Activated T-cell treated with anti-CD3 and anti-CD28 coated beads, Interleukin-2, amount 50 U/mL, for 1 hour (primary cell): ENCODE data around the gene LRRC46.

Experiments used
- DNase-seq: peaks from one replicate; pipeline ENCODE4 v3.0.0-alpha.2; 2020

LRRC46 gene

DNA sequence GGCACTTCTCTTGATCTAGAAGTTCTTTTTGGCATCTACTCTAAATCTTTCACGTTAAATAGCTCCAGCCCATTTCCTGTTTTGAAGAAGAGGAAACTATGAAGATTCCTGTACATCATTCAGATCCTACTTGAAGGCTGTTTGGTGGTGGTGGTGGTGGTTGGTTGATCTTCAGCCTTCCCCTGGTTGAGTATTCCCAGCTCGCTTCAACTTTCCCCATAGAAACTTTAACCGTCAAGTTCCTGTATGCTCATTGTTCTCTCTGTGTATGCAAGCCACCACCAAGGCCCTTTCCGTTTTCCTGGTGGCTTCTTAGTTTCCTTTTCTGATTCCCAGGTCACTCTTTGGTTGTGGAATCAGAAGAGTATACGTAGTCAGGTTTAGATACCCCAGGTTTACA lies 3.3 kb downstream of the LRRC46 start:
- DNase-seq = no peak

GRCh38 chr17:47836601-47837000 lies 5.1 kb downstream of the LRRC46 start:
- DNase-seq = no peak

- no peak for DNase-seq
These were observed 6.0 kb downstream of the LRRC46 start for GRCh38 chr17:47837401-47838039.

DNA sequence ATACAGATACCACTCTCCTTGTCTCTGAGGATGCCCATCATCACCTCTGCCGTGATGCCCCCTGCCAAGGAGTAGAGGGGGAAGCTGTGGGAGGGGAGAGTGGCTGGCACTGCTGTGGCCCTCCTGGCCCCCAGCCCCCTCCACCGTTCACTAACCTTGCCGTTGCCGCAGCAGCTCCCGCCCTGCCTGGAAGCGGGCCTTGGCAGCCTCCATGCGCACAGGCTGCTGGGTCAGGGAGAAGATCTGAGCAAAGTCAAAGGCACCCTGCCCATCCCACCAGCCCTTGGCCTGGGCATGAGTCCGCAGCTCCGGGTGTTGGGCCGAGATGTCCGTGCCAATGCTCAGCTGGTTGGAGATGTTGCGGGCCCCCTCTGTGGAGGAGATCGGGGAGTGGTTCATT lies 7.2 kb downstream of the LRRC46 start:
- DNase-seq = no peak

DNA sequence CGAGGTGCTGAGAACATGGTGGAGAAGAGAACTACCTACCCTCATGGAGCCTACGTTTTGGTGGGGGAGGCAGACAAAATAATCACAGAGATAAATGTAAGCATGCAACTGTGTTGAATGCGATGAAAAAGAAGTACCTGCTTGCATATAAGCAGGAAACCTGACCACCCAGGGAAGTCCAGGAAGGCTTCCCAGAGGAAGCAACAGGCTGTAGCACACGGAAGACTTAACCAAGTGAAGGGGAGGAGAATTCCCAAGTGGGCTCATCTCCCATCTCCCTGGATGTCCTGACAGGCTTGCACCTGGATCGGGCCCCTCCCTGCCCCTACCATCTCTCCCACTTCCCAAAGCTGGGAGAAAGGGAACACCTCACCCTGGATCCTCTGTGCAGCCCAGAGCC lies 7.6 kb downstream of the LRRC46 start:
- DNase-seq = no peak

DNA sequence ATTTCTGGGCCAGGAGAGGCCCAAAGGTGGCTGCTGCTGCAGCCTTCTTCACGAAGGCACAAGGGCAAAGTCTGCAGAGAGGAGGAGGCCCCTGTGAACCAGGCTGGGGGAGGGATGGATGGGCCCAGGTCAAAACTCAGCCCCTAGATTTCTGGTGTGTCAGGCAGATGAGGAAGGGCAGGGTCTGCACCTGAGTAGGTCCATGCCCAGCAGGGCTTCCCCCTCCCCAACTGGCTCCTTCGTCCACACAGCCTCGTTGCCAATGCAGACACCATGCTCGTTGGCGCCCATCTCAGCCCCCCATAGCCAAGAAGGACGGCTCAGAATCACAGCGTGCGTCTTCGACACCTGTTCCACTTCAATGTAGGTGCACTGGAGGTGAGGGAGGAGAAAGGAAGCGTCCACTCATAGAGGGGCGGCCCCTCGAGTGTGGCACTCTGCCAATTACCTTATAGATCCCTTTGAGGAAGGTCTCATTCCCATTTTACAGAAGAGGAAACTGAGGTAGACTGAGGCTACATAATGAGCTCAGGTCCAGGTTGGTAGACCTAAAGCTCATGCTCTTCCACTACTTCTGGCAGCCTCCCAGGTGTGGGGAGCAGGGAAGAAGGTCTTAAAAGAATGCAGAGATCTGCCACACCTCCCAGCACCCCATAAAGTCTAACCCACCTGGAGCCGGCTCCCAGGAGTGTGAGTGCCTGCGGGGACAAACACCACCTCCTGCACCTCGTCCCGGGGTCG lies 8.7 kb downstream of the LRRC46 start:
- no peak for DNase-seq

DNA sequence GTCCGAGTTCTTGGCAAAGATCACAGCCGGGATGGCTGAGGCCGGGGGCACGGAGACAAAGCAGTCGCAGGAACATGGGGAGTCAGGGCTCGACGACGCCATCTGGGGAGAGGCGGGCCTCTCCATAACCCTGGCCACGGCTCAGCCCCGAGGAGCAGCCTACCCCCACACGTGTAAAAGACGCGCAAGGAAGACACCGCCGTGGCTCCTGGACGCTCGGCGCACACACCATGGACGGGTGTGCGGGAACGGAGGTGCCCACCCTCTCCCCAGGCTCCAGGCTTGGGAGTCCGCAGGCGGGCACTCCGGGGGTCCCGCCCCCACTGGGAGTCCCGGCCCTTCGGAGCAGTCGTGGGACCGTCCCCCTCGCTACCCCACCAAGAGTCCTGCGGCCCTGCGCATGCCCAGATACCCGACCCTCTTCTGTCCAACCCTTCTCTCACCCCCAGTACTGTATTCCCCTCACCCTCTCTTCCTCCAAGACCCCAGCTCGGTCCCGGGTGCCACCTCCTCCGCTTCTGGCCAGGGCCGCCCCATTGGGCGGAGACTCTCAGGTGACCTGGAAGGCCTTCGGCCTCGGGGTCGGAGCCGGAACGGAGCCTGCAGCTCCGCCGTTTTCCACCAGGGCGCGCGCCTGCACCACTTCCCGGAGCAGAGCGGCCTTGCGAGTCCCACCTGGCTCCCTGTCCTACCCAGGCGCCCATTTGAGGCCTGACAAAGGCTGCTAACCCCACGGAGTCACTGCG lies 9.4 kb downstream of the LRRC46 start, which contains the start of gene SCRN2:
Gene SCRN2 (minus strand): TSS at position 532 of the 746 bp plus-strand sequence. CDS start 430 bp downstream, at position 102.
- DNase-seq = peak; percentile 91

DNA sequence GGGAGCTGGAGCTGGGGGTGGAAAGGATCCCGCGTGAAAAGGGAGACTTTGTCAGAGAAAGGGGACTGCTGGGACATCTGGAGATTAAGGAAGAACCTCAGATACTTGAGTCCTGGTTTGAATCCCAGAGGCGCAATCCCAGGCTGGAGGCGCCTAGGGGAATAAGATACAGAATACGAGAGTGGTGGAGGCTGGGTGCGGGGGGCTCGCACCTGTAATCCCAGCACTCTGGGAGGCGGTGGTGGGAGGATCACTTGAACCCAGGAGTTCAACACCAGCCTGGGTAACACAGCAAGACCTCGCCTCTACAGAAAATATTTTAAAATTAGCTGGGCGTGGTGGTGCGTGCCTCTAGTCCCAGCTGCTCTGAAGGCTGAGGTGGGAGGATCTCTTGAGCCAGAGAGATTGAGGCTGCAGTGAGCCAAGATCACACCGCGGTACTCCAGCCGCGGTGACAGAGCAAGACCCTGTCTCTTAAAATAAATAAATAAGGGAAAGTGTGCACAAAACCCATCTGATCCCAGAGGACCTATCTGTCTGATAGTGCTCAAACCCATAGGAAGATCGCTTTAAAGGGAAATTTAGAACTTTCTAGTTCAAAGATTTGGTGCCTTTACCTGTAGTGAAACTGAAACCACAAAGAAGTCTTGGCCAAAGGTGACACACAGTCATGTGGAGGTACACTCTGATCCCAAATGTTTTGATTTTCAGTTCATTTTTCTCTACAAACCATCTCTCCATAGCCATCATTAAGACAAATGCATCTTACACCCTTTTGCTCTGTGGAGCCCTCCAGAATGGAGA lies 10.2 kb downstream of the LRRC46 start:
- no peak for DNase-seq

DNA sequence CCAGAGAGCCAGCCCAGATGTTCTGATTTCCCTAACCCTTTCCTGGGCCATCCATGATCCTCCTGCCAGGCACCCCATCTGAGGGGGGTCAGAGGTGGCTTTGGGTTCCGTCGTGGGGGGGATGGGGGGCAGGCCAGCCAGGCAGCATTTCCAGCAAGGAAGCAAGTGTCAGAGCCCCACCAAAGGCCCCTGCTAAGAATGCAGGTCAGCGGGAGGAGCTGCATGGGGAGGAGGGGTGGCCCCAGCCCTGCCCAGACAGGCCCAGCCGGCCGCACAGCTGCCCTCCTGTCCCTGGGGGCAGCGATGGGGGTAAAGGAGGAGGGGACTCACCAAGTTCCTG lies 11.9 kb downstream of the LRRC46 start:
- DNase-seq = no peak

- DNase-seq = no peak
These were observed 12.8 kb downstream of the LRRC46 start for GRCh38 chr17:47844227-47844626.

GRCh38 chr17:47844814-47845715 lies 13.6 kb downstream of the LRRC46 start:
- DNase-seq = no peak

DNA sequence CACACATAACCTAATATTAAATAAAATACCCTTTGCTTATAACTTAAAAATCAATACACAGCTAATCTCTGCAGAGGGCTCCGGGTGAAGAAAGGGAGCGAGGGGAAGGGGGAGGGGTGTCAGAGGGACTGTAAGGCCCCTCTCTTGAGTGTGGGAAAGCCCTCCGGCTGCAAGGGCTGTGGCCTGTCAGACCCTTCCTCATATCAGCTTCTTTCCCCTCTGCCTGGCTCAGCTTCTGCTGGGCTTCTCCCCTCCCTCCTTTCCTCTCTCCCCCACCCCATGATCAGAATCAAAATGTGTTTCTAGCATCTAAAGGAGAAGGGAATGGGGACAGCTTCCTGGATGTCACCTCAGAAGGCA lies 14.2 kb downstream of the LRRC46 start:
- DNase-seq = no peak

DNA sequence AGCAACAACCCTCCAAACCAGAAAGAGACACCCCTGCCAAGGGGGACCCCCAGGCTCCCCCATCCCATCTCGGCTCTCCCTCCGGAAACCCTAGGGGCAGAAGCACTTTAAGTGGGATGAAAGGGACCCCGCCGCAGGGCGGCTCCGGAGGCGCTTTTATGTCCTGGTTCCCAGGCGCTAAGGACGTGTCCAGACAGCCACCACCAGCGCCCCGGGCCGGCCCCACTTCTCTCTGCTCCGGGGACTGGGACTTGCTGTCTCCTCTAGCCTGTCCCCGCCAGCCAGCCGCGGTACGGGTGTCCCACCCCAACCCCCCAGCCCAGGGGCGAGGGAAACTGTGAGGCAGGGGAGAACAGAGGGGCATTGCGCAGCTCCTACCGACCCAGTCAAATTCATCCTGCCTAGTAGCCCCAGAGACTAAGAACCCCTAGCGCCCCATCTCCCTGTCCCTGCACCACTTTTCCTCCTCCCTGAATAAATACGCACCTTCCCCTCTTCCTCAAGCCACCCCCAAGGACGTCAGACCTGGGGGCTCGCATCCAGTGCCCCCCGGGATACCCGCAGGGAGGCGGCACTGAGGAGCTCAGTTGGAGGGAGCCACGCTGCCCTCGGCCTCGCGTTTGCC lies 15.4 kb downstream of the LRRC46 start:
- no peak for DNase-seq

GRCh38 chr17:47847341-47848197 lies 16.1 kb downstream of the LRRC46 start:
- peak; percentile 46 for DNase-seq

GRCh38 chr17:47848198-47848513 lies 16.7 kb downstream of the LRRC46 start:
- DNase-seq = no peak

DNA sequence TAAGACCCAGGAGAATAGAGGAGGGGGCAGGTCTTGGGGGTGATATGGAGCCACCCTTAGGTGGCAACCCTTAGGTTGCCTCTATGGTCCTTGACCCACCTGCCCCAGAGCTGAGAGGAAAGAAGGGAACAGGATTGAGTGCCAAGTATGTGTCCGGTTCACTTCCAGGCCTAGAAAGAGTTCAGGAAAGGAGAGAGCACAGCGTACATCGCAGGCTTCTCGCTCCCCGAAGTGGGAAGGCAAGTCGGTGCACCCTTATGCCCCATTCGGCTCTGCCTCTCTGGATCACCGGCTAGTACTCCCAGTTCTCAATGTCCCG lies 18.9 kb downstream of the LRRC46 start:
- DNase-seq = no peak

DNA sequence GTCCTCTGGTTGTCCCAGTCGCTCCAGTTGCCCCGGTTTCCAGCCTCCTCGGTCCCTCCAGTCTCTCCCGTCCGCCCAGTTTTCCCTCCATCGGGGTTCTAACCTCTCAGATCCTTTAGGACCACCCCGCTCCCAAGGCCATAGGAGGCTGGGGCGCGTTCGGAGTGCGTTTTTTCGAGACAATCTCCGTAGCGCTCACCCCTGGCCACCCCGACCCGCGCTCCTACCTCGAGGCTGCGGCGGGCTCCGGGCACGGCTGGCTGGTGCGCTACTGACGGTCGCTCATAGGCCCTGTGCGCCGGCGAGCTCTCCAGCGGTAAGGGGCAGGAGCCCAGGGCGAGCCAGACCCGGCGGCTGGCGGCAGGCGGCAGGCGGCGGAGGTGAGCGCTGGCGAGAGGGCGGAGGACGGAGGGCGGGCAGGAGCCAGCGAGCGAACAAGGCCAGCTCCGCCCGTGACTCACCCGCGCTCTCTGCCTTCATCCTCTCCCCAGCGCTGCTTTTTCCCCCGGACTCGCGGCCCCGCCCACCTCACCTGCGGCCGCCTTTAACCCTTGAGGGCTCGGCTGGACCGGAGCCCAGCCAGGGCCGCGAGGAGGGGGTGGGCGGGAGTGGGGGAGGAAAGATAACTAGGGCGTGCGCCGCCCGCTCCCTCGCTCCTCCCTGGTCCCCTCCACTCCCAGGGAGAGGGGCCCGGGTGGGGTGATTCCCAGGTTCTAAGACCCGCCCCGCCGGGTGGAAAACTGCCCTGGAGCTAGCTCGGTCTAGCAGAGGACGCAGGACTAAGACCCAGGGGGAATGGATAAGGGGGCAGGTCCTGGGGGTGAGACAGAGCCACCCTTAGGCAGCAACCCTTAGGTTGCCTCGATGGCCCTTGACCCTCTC lies 19.5 kb downstream of the LRRC46 start, which contains the start of gene SP6:
Gene SP6 (minus strand): TSS at position 472 of the 882 bp plus-strand sequence. CDS start 2,734 bp downstream, outside the sequence.
- DNase-seq = peak; percentile 75

- no peak for DNase-seq
These were observed 20.3 kb downstream of the LRRC46 start for GRCh38 chr17:47851764-47852112.

- DNase-seq = no peak
These were observed 20.9 kb downstream of the LRRC46 start for GRCh38 chr17:47852113-47852949.
